Measurements from ENCODE around the gene KIF26B.

DNA sequence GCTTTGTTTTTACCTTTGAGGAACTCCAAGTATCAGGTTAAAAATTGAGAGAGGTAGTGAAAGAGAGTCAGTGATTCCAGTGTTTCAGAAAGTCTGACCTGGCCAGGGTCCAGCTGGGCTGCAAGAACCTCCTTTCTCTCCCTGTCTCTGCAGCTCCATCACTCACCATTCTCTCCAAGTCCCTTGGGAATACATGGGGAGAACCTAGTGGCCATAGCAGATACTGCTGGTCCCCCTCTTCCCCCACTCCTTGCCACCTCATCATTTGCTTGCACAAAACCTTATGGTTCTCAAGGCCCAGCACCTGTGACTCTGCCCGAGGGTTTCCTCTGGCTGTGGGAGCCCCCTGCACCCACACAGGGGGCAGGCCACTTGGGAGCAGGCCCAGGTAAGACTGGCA lies 279.5 kb downstream of the KIF26B start:
- TF ChIP-seq RAD21 (conservative IDR thresholded peaks at IDR 0.05 in 1 of 2, IDR thresholded peaks at IDR 0.05 in 1 of 2), result no peak
- TF ChIP-seq, protein P1, sequence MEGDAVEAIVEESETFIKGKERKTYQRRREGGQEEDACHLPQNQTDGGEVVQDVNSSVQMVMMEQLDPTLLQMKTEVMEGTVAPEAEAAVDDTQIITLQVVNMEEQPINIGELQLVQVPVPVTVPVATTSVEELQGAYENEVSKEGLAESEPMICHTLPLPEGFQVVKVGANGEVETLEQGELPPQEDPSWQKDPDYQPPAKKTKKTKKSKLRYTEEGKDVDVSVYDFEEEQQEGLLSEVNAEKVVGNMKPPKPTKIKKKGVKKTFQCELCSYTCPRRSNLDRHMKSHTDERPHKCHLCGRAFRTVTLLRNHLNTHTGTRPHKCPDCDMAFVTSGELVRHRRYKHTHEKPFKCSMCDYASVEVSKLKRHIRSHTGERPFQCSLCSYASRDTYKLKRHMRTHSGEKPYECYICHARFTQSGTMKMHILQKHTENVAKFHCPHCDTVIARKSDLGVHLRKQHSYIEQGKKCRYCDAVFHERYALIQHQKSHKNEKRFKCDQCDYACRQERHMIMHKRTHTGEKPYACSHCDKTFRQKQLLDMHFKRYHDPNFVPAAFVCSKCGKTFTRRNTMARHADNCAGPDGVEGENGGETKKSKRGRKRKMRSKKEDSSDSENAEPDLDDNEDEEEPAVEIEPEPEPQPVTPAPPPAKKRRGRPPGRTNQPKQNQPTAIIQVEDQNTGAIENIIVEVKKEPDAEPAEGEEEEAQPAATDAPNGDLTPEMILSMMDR (IDR thresholded peaks at IDR 0.05), result no peak
- TF ChIP-seq POLR2A (IDR thresholded peaks at IDR 0.05; ENCODE audit: low read length), result no peak
- no peak for TF ChIP-seq JUN (IDR thresholded peaks at IDR 0.05)
- TF ChIP-seq, protein P2, sequence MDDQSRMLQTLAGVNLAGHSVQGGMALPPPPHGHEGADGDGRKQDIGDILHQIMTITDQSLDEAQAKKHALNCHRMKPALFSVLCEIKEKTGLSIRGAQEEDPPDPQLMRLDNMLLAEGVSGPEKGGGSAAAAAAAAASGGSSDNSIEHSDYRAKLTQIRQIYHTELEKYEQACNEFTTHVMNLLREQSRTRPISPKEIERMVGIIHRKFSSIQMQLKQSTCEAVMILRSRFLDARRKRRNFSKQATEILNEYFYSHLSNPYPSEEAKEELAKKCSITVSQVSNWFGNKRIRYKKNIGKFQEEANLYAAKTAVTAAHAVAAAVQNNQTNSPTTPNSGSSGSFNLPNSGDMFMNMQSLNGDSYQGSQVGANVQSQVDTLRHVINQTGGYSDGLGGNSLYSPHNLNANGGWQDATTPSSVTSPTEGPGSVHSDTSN (IDR thresholded peaks at IDR 0.05), result no peak
- no peak for TF ChIP-seq MAFK (IDR thresholded peaks at IDR 0.05; ENCODE audit: partially characterized antibody)
- no peak for TF ChIP-seq RFX5 (IDR thresholded peaks at IDR 0.05)
- TF ChIP-seq, protein P3, sequence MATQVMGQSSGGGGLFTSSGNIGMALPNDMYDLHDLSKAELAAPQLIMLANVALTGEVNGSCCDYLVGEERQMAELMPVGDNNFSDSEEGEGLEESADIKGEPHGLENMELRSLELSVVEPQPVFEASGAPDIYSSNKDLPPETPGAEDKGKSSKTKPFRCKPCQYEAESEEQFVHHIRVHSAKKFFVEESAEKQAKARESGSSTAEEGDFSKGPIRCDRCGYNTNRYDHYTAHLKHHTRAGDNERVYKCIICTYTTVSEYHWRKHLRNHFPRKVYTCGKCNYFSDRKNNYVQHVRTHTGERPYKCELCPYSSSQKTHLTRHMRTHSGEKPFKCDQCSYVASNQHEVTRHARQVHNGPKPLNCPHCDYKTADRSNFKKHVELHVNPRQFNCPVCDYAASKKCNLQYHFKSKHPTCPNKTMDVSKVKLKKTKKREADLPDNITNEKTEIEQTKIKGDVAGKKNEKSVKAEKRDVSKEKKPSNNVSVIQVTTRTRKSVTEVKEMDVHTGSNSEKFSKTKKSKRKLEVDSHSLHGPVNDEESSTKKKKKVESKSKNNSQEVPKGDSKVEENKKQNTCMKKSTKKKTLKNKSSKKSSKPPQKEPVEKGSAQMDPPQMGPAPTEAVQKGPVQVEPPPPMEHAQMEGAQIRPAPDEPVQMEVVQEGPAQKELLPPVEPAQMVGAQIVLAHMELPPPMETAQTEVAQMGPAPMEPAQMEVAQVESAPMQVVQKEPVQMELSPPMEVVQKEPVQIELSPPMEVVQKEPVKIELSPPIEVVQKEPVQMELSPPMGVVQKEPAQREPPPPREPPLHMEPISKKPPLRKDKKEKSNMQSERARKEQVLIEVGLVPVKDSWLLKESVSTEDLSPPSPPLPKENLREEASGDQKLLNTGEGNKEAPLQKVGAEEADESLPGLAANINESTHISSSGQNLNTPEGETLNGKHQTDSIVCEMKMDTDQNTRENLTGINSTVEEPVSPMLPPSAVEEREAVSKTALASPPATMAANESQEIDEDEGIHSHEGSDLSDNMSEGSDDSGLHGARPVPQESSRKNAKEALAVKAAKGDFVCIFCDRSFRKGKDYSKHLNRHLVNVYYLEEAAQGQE (IDR thresholded peaks at IDR 0.05), result no peak
- no peak for TF ChIP-seq CBX8 (IDR thresholded peaks at IDR 0.05)
- TF ChIP-seq, protein P4, sequence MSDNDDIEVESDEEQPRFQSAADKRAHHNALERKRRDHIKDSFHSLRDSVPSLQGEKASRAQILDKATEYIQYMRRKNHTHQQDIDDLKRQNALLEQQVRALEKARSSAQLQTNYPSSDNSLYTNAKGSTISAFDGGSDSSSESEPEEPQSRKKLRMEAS (IDR thresholded peaks at IDR 0.05), result no peak
- no peak for TF ChIP-seq RARB (CRISPR knock-in tag; IDR thresholded peaks at IDR 0.05)
- no peak for TF ChIP-seq RCOR1 (IDR thresholded peaks at IDR 0.05; ENCODE audit: low read depth, low read length)

Measured in A549 (cell line).